Effector memory CD4-positive, alpha-beta T cell (primary cell): ENCODE results near the gene PRSS57.
"Not testable (repeated sequence)": the region's sequence is repeated elsewhere in the genome, so short reads cannot be mapped to it uniquely, and the experiment has no call there.

Experiments
- DNase-seq, 3 donors: peaks; one replicate each; pipeline ENCODE4 v3.0.0-alpha.2; 2020
- H3K27ac ChIP-seq: 2 replicates; pipeline ENCODE4 v1.7.0; 2013; ENCODE audit warnings: mild to moderate bottlenecking, low read length, moderate library complexity; ENCODE audit not compliant: insufficient read depth, poor library complexity, severe bottlenecking
- H3K27me3 ChIP-seq: replicated peaks from 2 replicates; pipeline ENCODE4 v1.7.0; 2013; ENCODE audit warnings: mild to moderate bottlenecking, low read length; ENCODE audit not compliant: insufficient read depth, control insufficient read depth, poor library complexity, severe bottlenecking
- H3K36me3 ChIP-seq: 2 replicates; pipeline ENCODE4 v1.7.0; 2013; ENCODE audit warnings: mild to moderate bottlenecking, low read length, moderate library complexity; ENCODE audit not compliant: control insufficient read depth, insufficient read depth
- H3K4me1 ChIP-seq: 2 replicates; pipeline ENCODE4 v1.7.0; 2013; ENCODE audit warnings: low read length, mild to moderate bottlenecking; ENCODE audit not compliant: control insufficient read depth, insufficient read depth, poor library complexity, severe bottlenecking
- H3K4me3 ChIP-seq: 2 replicates; pipeline ENCODE4 v1.7.0; 2013; ENCODE audit warnings: low read length, low read depth, mild to moderate bottlenecking; ENCODE audit not compliant: insufficient read depth, poor library complexity, severe bottlenecking
- H3K9me3 ChIP-seq: 2 replicates; pipeline ENCODE4 v1.7.0; 2013; ENCODE audit warnings: mild to moderate bottlenecking, low read length, moderate library complexity; ENCODE audit not compliant: control insufficient read depth

PRSS57 gene

GRCh38 chr19:734716-735115 lies 39.5 kb upstream of the PRSS57 start:
- Histone ChIP-seq H3K4me3 (no peak overlapping the region), H3K27me3 (no peaks in the 10 kb centered on the region)
- DNase-seq: no peak

GRCh38 chr19:732148-733069 lies 37.2 kb upstream of the PRSS57 start:
- H3K27me3 ChIP-seq: no peaks in the 10 kb centered on the region
- no peaks in the 10 kb centered on the region for H3K9me3 ChIP-seq
- no peaks in the 10 kb centered on the region for H3K4me1 ChIP-seq
- no peak for DNase-seq
- H3K36me3 ChIP-seq: no peaks in the 10 kb centered on the region
- H3K27ac ChIP-seq: no peak overlapping the region
- H3K4me3 ChIP-seq: no peak overlapping the region

More at GRCh38 chr19:734716-735115, 39.5 kb upstream of the PRSS57 start:
- no peaks in the 10 kb centered on the region for H3K9me3 ChIP-seq
- no peaks in the 10 kb centered on the region for H3K36me3 ChIP-seq
- no peak overlapping the region for H3K27ac ChIP-seq
- no peaks in the 10 kb centered on the region for H3K4me1 ChIP-seq

GRCh38 chr19:731000-731399 lies 35.7 kb upstream of the PRSS57 start:
- DNase-seq: no peak
- no peak overlapping the region for H3K27ac ChIP-seq
- no peak overlapping the region for H3K4me3 ChIP-seq
- no peaks in the 10 kb centered on the region for H3K4me1 ChIP-seq
- H3K9me3 ChIP-seq: no peaks in the 10 kb centered on the region
- no peaks in the 10 kb centered on the region for H3K27me3 ChIP-seq
- no peaks in the 10 kb centered on the region for H3K36me3 ChIP-seq

GRCh38 chr19:729965-730668 lies 34.9 kb upstream of the PRSS57 start:
- no peaks in the 10 kb centered on the region for H3K9me3 ChIP-seq
- no peak overlapping the region for H3K4me3 ChIP-seq
- H3K27me3 ChIP-seq: no peaks in the 10 kb centered on the region
- H3K27ac ChIP-seq: no peak overlapping the region
- no peaks in the 10 kb centered on the region for H3K4me1 ChIP-seq
- DNase-seq: no peak
- H3K36me3 ChIP-seq: no peaks in the 10 kb centered on the region

- H3K27me3 ChIP-seq, H3K4me1 ChIP-seq, DNase-seq, H3K9me3 ChIP-seq, H3K36me3 ChIP-seq, H3K4me3 ChIP-seq, H3K27ac ChIP-seq: not testable (repeated sequence)
Observed at GRCh38 chr19:729564-729963, 34.3 kb upstream of the PRSS57 start.

- no peak overlapping the region for H3K27ac ChIP-seq
- no peak overlapping the region for H3K4me3 ChIP-seq
- H3K27me3 ChIP-seq: no peaks in the 10 kb centered on the region
- no peaks in the 10 kb centered on the region for H3K9me3 ChIP-seq
- no peaks in the 10 kb centered on the region for H3K36me3 ChIP-seq
- no peak for DNase-seq
- no peaks in the 10 kb centered on the region for H3K4me1 ChIP-seq
Observed at GRCh38 chr19:728011-728410, 32.8 kb upstream of the PRSS57 start.

- Histone ChIP-seq H3K4me3 (no peak overlapping the region), H3K4me1 (no peaks in the 10 kb centered on the region), H3K36me3 (no peaks in the 10 kb centered on the region)
Observed at GRCh38 chr19:726993-727956, 32.0 kb upstream of the PRSS57 start.

GRCh38 chr19:725461-726089 lies 30.3 kb upstream of the PRSS57 start:
- DNase-seq: no peak
- Histone ChIP-seq H3K27ac (no peak overlapping the region), H3K36me3 (no peaks in the 10 kb centered on the region), H3K27me3 (peaks cover 3% of the 10 kb centered on the region), H3K4me1 (no peaks in the 10 kb centered on the region), H3K4me3 (no peak overlapping the region), H3K9me3 (no peaks in the 10 kb centered on the region)

More at GRCh38 chr19:726993-727956, 32.0 kb upstream of the PRSS57 start:
- peaks cover 3% of the 10 kb centered on the region for H3K27me3 ChIP-seq
- no peaks in the 10 kb centered on the region for H3K9me3 ChIP-seq
- no peak overlapping the region for H3K27ac ChIP-seq
- no peak for DNase-seq

- no peaks in the 10 kb centered on the region for H3K9me3 ChIP-seq
- H3K27me3 ChIP-seq: peaks cover 12% of the 10 kb centered on the region
- DNase-seq: no peak
- no peak overlapping the region for H3K4me3 ChIP-seq
- no peak overlapping the region for H3K27ac ChIP-seq
- H3K4me1 ChIP-seq: no peaks in the 10 kb centered on the region
- H3K36me3 ChIP-seq: no peaks in the 10 kb centered on the region
Observed at GRCh38 chr19:723714-724113, 28.5 kb upstream of the PRSS57 start.
